HepG2 (cell line): ENCODE measurements around the gene TMEM121. TPM values are rescaled to one million over a fixed set of nuclear protein-coding genes. Genes with fewer than 3 reads are reported as not detected.

Experiments used
- AHR ChIP-seq: IDR thresholded peaks from 2 replicates; pipeline ENCODE4 v1.6.1; 2018; ENCODE audit warnings: missing genetic modification reagents, missing compliant biosample characterization
- CBX5 ChIP-seq: sonication (generic); formaldehyde crosslinking; IDR thresholded peaks from 2 replicates; pipeline ENCODE4 v1.4.0; 2020; ENCODE audit warnings: missing genetic modification reagents, borderline replicate concordance
- CTCF ChIP-seq: sonication (generic); formaldehyde crosslinking; IDR thresholded peaks from 2 replicates; pipeline ENCODE4 v1.5.0; 2020; ENCODE audit warnings: mild to moderate bottlenecking, missing genetic modification reagents, moderate library complexity
- ELF1 ChIP-seq: sonication (generic); formaldehyde crosslinking; IDR thresholded peaks from 2 replicates; pipeline ENCODE4 v1.4.0; 2020; ENCODE audit warnings: missing genetic modification reagents
- NCOA2 ChIP-seq: sonication (generic); formaldehyde crosslinking; IDR thresholded peaks from 2 replicates; pipeline ENCODE4 v1.8.0; 2022; ENCODE audit warnings: inconsistent platforms
- SALL1 ChIP-seq: sonication (generic); formaldehyde crosslinking; IDR thresholded peaks from 2 replicates; pipeline ENCODE4 v1.8.0; 2022; ENCODE audit warnings: mild to moderate bottlenecking, missing genetic modification reagents
- SAP130 ChIP-seq: IDR thresholded peaks from 2 replicates; pipeline ENCODE4 v1.6.1; 2016; ENCODE audit warnings: low read depth
- SOX5 ChIP-seq: IDR thresholded peaks from 2 replicates; pipeline ENCODE4 v1.6.1; 2016; ENCODE audit warnings: borderline replicate concordance
- ZNF407 ChIP-seq: sonication (generic); formaldehyde crosslinking; IDR thresholded peaks from one replicate; pipeline ENCODE4 v1.5.1; 2020; ENCODE audit warnings: mild to moderate bottlenecking, missing genetic modification reagents; ENCODE audit errors: not compliant biosample characterization
- polyA plus RNA-seq, 8 experiments: library from polyadenylated mRNA; depleted of rRNA in 3 of 8; stranded (reverse) in 7 of 8; unstranded in 1 of 8; fragments of >200 nt; fragmentation: Illumina TruSeq in 4 of 8; extraction: Trizol in 4 of 8; gene quantifications; 2 replicates each; pipeline versions ENCODE4 v1.2.1 to v1.2.3, GENCODE V29; 2011 to 2016; ENCODE audit warnings: low read depth in 4 of 8, missing spikeins in 1 of 8, mixed read lengths in 1 of 8; ENCODE audit not compliant: insufficient read depth in 1 of 8
- total RNA-seq, 5 experiments: library from RNA; depleted of rRNA; stranded (reverse); fragments of >200 nt; fragmentation: Illumina TruSeq; extraction: Trizol; gene quantifications; 2 replicates each; pipeline ENCODE4 v1.2.3, GENCODE V29; 2016; ENCODE audit warnings: low read depth in 1 of 5
- TF ChIP-seq, protein P1 (sequence below): sonication (generic); formaldehyde crosslinking; IDR thresholded peaks from 2 replicates; pipeline ENCODE4 v1.4.0; 2020; ENCODE audit warnings: mild to moderate bottlenecking, missing genetic modification reagents, borderline replicate concordance

Gene TMEM121
- total and polyA plus RNA-seq, 2 of the 13 experiments (the other 11 are each of a cell fraction or from before 2014, with no cell fraction given) = 6.6 to 19.0 TPM

GRCh38 chr14:105480807-105481801, 45.3 kb upstream of the TMEM121 start (continued):
- TF ChIP-seq, protein P1, sequence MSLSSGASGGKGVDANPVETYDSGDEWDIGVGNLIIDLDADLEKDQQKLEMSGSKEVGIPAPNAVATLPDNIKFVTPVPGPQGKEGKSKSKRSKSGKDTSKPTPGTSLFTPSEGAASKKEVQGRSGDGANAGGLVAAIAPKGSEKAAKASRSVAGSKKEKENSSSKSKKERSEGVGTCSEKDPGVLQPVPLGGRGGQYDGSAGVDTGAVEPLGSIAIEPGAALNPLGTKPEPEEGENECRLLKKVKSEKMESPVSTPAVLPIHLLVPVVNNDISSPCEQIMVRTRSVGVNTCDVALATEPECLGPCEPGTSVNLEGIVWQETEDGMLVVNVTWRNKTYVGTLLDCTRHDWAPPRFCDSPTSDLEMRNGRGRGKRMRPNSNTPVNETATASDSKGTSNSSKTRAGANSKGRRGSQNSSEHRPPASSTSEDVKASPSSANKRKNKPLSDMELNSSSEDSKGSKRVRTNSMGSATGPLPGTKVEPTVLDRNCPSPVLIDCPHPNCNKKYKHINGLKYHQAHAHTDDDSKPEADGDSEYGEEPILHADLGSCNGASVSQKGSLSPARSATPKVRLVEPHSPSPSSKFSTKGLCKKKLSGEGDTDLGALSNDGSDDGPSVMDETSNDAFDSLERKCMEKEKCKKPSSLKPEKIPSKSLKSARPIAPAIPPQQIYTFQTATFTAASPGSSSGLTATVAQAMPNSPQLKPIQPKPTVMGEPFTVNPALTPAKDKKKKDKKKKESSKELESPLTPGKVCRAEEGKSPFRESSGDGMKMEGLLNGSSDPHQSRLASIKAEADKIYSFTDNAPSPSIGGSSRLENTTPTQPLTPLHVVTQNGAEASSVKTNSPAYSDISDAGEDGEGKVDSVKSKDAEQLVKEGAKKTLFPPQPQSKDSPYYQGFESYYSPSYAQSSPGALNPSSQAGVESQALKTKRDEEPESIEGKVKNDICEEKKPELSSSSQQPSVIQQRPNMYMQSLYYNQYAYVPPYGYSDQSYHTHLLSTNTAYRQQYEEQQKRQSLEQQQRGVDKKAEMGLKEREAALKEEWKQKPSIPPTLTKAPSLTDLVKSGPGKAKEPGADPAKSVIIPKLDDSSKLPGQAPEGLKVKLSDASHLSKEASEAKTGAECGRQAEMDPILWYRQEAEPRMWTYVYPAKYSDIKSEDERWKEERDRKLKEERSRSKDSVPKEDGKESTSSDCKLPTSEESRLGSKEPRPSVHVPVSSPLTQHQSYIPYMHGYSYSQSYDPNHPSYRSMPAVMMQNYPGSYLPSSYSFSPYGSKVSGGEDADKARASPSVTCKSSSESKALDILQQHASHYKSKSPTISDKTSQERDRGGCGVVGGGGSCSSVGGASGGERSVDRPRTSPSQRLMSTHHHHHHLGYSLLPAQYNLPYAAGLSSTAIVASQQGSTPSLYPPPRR = no peak
- TF ChIP-seq NCOA2 (CRISPR knock-in tag) = peak; percentile 9; the same call in 1 of the 2 replicates
- peak; percentile 11; the same call in 1 of the 2 replicates for TF ChIP-seq ELF1 (CRISPR knock-in tag)
- TF ChIP-seq CBX5 (CRISPR knock-in tag) = peak; percentile 84
- peak; percentile 69 for TF ChIP-seq ZNF407
- no peak for TF ChIP-seq AHR (CRISPR knock-in tag)
- TF ChIP-seq SOX5 (CRISPR knock-in tag) = peak; percentile 43; the same call in 1 of the 2 replicates
- TF ChIP-seq SALL1 = peak; percentile 65
- TF ChIP-seq CTCF (CRISPR knock-in tag) = peak; percentile 99
- peak; percentile 82 for TF ChIP-seq SAP130 (CRISPR knock-in tag)
